SU-DHL-6 (cell line): ENCODE measurements around the gene COL20A1.

Experiments used
- H2AFZ ChIP-seq: fragments of 200-600 bp; sonication (generic); 2 replicates; pipeline ENCODE4 v1.6.1; 2014; ENCODE audit warnings: low read depth, mild to moderate bottlenecking, moderate library complexity, mixed read lengths, antibody characterized with exemption, low read length; ENCODE audit not compliant: severe bottlenecking
- H3F3A ChIP-seq: fragments of 200-600 bp; shearing (Covaris generic); 2 replicates; pipeline ENCODE4 v1.6.0; 2016; ENCODE audit warnings: antibody characterized with exemption, mild to moderate bottlenecking; ENCODE audit not compliant: insufficient read depth
- H3K27ac ChIP-seq: fragments of 200-600 bp; sonication (generic); 2 replicates; pipeline ENCODE4 v1.5.1; 2016; ENCODE audit warnings: low read depth, mild to moderate bottlenecking, low read length, moderate library complexity, mixed read lengths
- H3K27me3 ChIP-seq: fragments of 200-600 bp; sonication (generic), shearing (Covaris generic); 2 replicates; pipeline ENCODE4 v1.6.0; 2014; ENCODE audit warnings: mild to moderate bottlenecking, low read length
- H3K36me3 ChIP-seq: fragments of 200-600 bp; sonication (generic); 2 replicates; pipeline ENCODE4 v1.6.1; 2014; ENCODE audit warnings: mild to moderate bottlenecking, low read length, mixed read lengths
- H3K4me2 ChIP-seq: fragments of 300-600, 200-600 bp; shearing (Covaris generic), sonication (generic); 2 replicates; pipeline ENCODE4 v1.6.0; 2014; ENCODE audit warnings: low read length, low read depth, mild to moderate bottlenecking; ENCODE audit not compliant: poor library complexity, severe bottlenecking
- H3K4me3 ChIP-seq: fragments of 200-600 bp; sonication (generic); 2 replicates; pipeline ENCODE4 v1.5.1; 2014; ENCODE audit warnings: antibody characterized with exemption, low read length, mild to moderate bottlenecking, mixed read lengths; ENCODE audit not compliant: insufficient read depth, poor library complexity, severe bottlenecking
- H3K79me2 ChIP-seq: fragments of 200-600 bp; sonication (generic); 2 replicates; pipeline ENCODE4 v1.6.1; 2014; ENCODE audit warnings: mild to moderate bottlenecking, low read length, moderate library complexity; ENCODE audit not compliant: insufficient read depth
- H3K9ac ChIP-seq: fragments of 200-600 bp; sonication (generic); 2 replicates; pipeline ENCODE4 v1.7.0; 2014; ENCODE audit warnings: mild to moderate bottlenecking, low read length
- H3K9me2 ChIP-seq: fragments of 200-600 bp; sonication (generic); replicated peaks from 2 replicates; pipeline ENCODE4 v1.6.1; 2014; ENCODE audit warnings: low read length; ENCODE audit not compliant: insufficient read depth
- H3K9me3 ChIP-seq: fragments of 200-600 bp; sonication (generic); 2 replicates; pipeline ENCODE4 v1.6.1; 2014; ENCODE audit warnings: low read length, mixed read lengths; ENCODE audit not compliant: insufficient read depth
- H4K20me1 ChIP-seq: fragments of 200-600 bp; sonication (generic); 2 replicates; pipeline ENCODE4 v1.6.1; 2014; ENCODE audit warnings: low read depth, mild to moderate bottlenecking, antibody characterized with exemption, low read length, moderate library complexity, mixed read lengths
- EZH2phosphoT487 ChIP-seq: fragments of 200-600 bp; sonication (generic), shearing (Covaris generic); conservative IDR thresholded peaks from 2 replicates; pipeline ENCODE4 v1.6.1; 2018; ENCODE audit warnings: mild to moderate bottlenecking, antibody characterized with exemption, low read length, moderate library complexity, mixed read lengths
- TF ChIP-seq, protein P1 (sequence below): fragments of 200-600 bp; sonication (generic); IDR thresholded peaks from one replicate; pipeline ENCODE4 v1.5.1; 2017; ENCODE audit warnings: antibody characterized with exemption, mild to moderate bottlenecking, low read length, moderate library complexity; ENCODE audit not compliant: insufficient read depth, poor library complexity, severe bottlenecking

Gene COL20A1

DNA sequence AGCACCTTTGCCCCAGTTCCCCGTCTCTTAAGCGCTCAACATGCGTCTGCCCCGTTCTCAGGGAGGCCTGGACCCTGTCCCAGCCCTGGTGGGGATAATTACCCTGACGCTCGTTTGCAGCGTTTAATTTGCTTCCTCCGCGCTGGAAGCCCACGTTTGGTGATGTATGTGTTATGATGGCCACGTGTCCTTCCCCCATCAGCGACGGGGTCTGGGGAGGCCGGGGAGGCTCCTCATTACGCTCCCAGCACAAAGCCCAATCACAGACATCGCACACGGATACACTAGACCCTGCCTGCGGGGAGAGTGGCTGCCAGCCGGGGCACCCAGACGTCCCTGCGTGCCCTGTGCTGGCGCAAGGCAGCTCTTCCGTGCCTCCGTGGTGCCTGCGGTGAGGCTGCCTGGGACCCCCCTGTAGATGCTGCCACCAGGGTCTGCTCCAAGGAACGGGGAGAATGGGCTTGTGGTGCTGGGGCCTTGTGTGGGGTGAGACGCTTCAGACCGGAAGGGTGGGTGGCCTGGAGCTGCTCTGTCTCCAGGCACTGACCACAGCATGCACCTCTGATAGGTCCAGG lies 78.4 kb downstream of the COL20A1 start:
- no peaks in the 10 kb centered on the region for H3K9me2 ChIP-seq
- no peaks in the 10 kb centered on the region for H4K20me1 ChIP-seq
- H3K27me3 ChIP-seq, result no peaks in the 10 kb centered on the region
- no peaks in the 10 kb centered on the region for H3K79me2 ChIP-seq
- H3K4me3 ChIP-seq, result no peak overlapping the region
- no peaks in the 10 kb centered on the region for H3K36me3 ChIP-seq
- H3K27ac ChIP-seq, result no peak overlapping the region
- H3F3A ChIP-seq, result no peaks in the 10 kb centered on the region
- H3K9me3 ChIP-seq, result no peaks in the 10 kb centered on the region
- TF ChIP-seq EZH2phosphoT487, result no peak
- TF ChIP-seq, protein P1, sequence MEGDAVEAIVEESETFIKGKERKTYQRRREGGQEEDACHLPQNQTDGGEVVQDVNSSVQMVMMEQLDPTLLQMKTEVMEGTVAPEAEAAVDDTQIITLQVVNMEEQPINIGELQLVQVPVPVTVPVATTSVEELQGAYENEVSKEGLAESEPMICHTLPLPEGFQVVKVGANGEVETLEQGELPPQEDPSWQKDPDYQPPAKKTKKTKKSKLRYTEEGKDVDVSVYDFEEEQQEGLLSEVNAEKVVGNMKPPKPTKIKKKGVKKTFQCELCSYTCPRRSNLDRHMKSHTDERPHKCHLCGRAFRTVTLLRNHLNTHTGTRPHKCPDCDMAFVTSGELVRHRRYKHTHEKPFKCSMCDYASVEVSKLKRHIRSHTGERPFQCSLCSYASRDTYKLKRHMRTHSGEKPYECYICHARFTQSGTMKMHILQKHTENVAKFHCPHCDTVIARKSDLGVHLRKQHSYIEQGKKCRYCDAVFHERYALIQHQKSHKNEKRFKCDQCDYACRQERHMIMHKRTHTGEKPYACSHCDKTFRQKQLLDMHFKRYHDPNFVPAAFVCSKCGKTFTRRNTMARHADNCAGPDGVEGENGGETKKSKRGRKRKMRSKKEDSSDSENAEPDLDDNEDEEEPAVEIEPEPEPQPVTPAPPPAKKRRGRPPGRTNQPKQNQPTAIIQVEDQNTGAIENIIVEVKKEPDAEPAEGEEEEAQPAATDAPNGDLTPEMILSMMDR, result no peak
- no peak overlapping the region for H3K4me2 ChIP-seq
- no peak overlapping the region for H3K9ac ChIP-seq
- no peak overlapping the region for H2AFZ ChIP-seq

DNA sequence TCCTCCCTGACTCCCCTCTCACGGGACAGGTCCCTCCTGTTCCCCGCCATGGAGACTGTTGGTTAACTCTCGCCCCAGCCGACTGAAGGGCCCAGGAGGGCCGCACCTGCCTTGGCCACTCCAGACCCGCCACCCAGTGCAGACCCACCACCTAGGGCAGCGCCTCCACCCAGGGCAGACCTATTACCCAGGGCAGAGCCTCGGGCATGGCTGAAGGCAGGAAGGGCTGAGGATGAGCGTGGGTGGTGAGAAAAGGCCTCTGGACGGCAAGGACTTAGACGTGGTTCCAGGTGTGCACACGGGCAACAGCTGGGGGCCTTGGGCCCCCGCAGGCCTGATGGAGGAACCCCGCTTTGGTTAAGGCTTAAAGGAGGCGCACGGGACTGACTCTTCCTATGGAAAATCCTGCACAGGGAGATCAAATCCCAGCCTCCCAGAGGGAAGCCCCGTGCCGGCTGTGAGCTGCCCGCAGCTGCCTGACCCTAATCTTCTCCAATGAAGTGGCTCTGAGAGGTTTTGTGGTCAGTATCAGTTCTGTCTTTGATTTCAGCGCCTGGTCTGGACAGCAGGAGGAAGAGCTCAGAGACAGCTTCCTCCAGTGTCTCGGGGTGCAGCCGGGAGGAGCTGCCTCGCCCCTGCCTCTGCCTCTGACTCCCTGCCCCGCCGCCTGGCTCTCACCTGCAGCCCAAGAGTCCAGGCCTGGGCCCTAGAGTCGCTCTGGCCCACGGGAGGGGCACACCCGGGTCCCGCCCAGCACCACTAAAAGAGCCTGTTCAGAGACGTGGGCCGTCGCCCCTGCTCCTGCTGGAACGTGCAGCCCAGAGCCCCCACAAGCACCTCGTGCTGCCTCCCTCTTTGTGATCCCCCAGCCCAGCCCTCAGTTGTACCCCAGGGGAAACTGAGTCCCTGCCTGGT lies 80.2 kb downstream of the COL20A1 start:
- H3K4me2 ChIP-seq, result no peak overlapping the region
- H3K27ac ChIP-seq, result no peak overlapping the region
- H3K27me3 ChIP-seq, result no peaks in the 10 kb centered on the region
- no peaks in the 10 kb centered on the region for H3K36me3 ChIP-seq
- H3K79me2 ChIP-seq, result no peaks in the 10 kb centered on the region
- no peak overlapping the region for H3K4me3 ChIP-seq
- H2AFZ ChIP-seq, result no peak overlapping the region
- H3K9ac ChIP-seq, result no peak overlapping the region
- TF ChIP-seq, protein P1, result no peak
- TF ChIP-seq EZH2phosphoT487, result no peak
- H3F3A ChIP-seq, result no peaks in the 10 kb centered on the region
- no peaks in the 10 kb centered on the region for H3K9me3 ChIP-seq
- H4K20me1 ChIP-seq, result no peaks in the 10 kb centered on the region
- no peaks in the 10 kb centered on the region for H3K9me2 ChIP-seq

DNA sequence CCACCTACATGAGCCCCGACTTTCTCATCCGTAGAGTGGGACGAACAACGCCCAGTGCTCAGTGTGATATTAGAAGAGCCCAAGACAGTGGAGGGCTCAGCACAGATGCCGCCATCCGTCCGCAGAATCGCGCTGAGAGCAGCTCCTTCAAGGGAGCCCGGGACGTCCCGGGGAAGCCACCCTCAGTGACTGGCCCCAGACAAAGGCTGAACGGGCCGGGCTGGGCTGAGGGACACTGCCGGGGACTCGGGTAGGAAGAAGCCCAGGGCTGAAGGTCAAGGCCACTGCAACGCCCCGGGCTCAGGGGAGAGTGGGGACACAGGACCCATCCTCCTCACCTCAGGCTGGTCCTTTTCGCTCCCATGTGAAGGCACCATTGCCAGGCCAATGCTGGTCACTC lies 81.0 kb downstream of the COL20A1 start:
- Histone ChIP-seq H3K4me2 (no peak overlapping the region), H3K27ac (no peak overlapping the region), H3K9me3 (no peaks in the 10 kb centered on the region), H3F3A (no peaks in the 10 kb centered on the region), H3K9me2 (no peaks in the 10 kb centered on the region), H2AFZ (no peak overlapping the region), H3K9ac (no peak overlapping the region), H3K27me3 (no peaks in the 10 kb centered on the region), H3K79me2 (no peaks in the 10 kb centered on the region), H3K4me3 (no peak overlapping the region), H3K36me3 (no peaks in the 10 kb centered on the region), H4K20me1 (no peaks in the 10 kb centered on the region)
- TF ChIP-seq, protein P1, result no peak
- TF ChIP-seq EZH2phosphoT487, result no peak
